Activated naive CD4-positive, alpha-beta T cell treated with anti-CD3 and anti-CD28 coated beads for 36 hours (primary cell): ENCODE measurements around the gene EEF1E1. TPM values are rescaled to one million over a fixed set of nuclear protein-coding genes. Genes with fewer than 3 reads are reported as not detected.

Experiments
- CTCF ChIA-PET: fragments of 350-600 bp; sonication (Branson Sonifier 250); formaldehyde crosslinking; loops from one replicate; lab custom pipeline; 2021; ENCODE audit warnings: antibody characterized with exemption; lab: Charles Lee
- DNase-seq: peaks from one replicate; pipeline ENCODE4 v3.0.0-alpha.2; 2020
- H3K27ac Mint-ChIP-seq: one replicate; pipeline ENCODE4 v1.8.0; 2021; ENCODE audit warnings: mild to moderate bottlenecking, mixed read lengths
- H3K27me3 Mint-ChIP-seq: one replicate; pipeline ENCODE4 v1.8.0; 2021; ENCODE audit warnings: low read depth, mixed read lengths
- H3K36me3 Mint-ChIP-seq: one replicate; pipeline ENCODE4 v1.8.0; 2021; ENCODE audit warnings: low read depth, mixed read lengths
- H3K4me1 Mint-ChIP-seq: one replicate; pipeline ENCODE4 v1.8.0; 2021; ENCODE audit warnings: low read depth, mixed read lengths
- H3K4me3 Mint-ChIP-seq: one replicate; pipeline ENCODE4 v1.8.0; 2021; ENCODE audit warnings: mild to moderate bottlenecking, moderate library complexity, mixed read lengths
- H3K9me3 Mint-ChIP-seq: one replicate; pipeline ENCODE4 v1.8.0; 2021; ENCODE audit warnings: mixed read lengths
- intact Hi-C: fragments of 100-400 bp; cut with micrococcal nuclease; formaldehyde crosslinking; loops from one replicate; pipeline ENCODE4 v1.15.1; 2023
- total RNA-seq, 2 experiments: library from RNA; stranded (reverse); gene quantifications; one replicate each; pipeline ENCODE4 v1.2.3, GENCODE V29; 2021

The EEF1E1 gene
- total RNA-seq, 2 experiments from 2014 or later = 65.2 to 71.2 TPM

GRCh38 chr6:8085053-8085511 is 17.3 kb downstream of the EEF1E1 start:
- H3K4me1 Mint-ChIP-seq = peaks cover 23% of the 10 kb centered on the region

GRCh38 chr6:8084586-8084985 is 17.8 kb downstream of the EEF1E1 start:
- H3K27ac Mint-ChIP-seq = no peak overlapping the region
- CTCF ChIA-PET = interaction anchor here (1.2 kb wide), 1 partner anchor 19 kb away, joined by 3 read pairs; no protein-coding TSS in a partner anchor
- peaks cover 60% of the 10 kb centered on the region for H3K36me3 Mint-ChIP-seq
- no peak overlapping the region for H3K4me3 Mint-ChIP-seq
- DNase-seq = no peak
- peaks cover 27% of the 10 kb centered on the region for H3K4me1 Mint-ChIP-seq
- H3K27me3 Mint-ChIP-seq = no peaks in the 10 kb centered on the region
- peaks cover 2% of the 10 kb centered on the region for H3K9me3 Mint-ChIP-seq
- intact Hi-C loops = no loop called here

More at GRCh38 chr6:8085053-8085511, 17.3 kb downstream of the EEF1E1 start:
- no peak for DNase-seq
- Mint-ChIP-seq H3K27me3 (no peaks in the 10 kb centered on the region), H3K36me3 (peaks cover 57% of the 10 kb centered on the region), H3K9me3 (peaks cover 2% of the 10 kb centered on the region), H3K4me3 (no peak overlapping the region), H3K27ac (no peak overlapping the region)
- CTCF ChIA-PET = interaction anchor here (1.2 kb wide), 1 partner anchor 20 kb away, joined by 3 read pairs; no protein-coding TSS in a partner anchor
- intact Hi-C loops = no loop called here

GRCh38 chr6:8082954-8083858 is 19.1 kb downstream of the EEF1E1 start:
- intact Hi-C loops = loop anchor here (1.0 to 2.0 kb wide), 2 partner anchors 18 to 19 kb away; partner anchors contain the start of gene BLOC1S5
- Mint-ChIP-seq H3K36me3 (peaks cover 50% of the 10 kb centered on the region), H3K27ac (peak overlapping the region; percentile 59), H3K9me3 (no peaks in the 10 kb centered on the region), H3K4me3 (no peak overlapping the region), H3K4me1 (peaks cover 30% of the 10 kb centered on the region), H3K27me3 (no peaks in the 10 kb centered on the region)
- CTCF ChIA-PET = no interaction called here
- DNase-seq = no peak

GRCh38 chr6:8082572-8082953 is 19.8 kb downstream of the EEF1E1 start:
- DNase-seq = no peak
- H3K36me3 Mint-ChIP-seq = peaks cover 45% of the 10 kb centered on the region
- H3K4me1 Mint-ChIP-seq = peaks cover 27% of the 10 kb centered on the region
- H3K27me3 Mint-ChIP-seq = no peaks in the 10 kb centered on the region
- intact Hi-C loops = loop anchor here (2.0 kb wide), 1 partner anchor 18 kb away; no protein-coding TSS in a partner anchor
- H3K4me3 Mint-ChIP-seq = no peak overlapping the region
- no peaks in the 10 kb centered on the region for H3K9me3 Mint-ChIP-seq
- CTCF ChIA-PET = no interaction called here
- H3K27ac Mint-ChIP-seq = no peak overlapping the region

- Mint-ChIP-seq H3K4me1 (peaks cover 29% of the 10 kb centered on the region), H3K27ac (no peak overlapping the region), H3K27me3 (no peaks in the 10 kb centered on the region), H3K4me3 (no peak overlapping the region), H3K36me3 (peaks cover 30% of the 10 kb centered on the region), H3K9me3 (no peaks in the 10 kb centered on the region)
- intact Hi-C loops = no loop called here
- CTCF ChIA-PET = no interaction called here
- no peak for DNase-seq
These were observed 21.8 kb downstream of the EEF1E1 start for GRCh38 chr6:8080362-8081151.

GRCh38 chr6:8079126-8079525 is 23.2 kb downstream of the EEF1E1 start:
- no peak for DNase-seq
- Mint-ChIP-seq H3K4me1 (peaks cover 29% of the 10 kb centered on the region), H3K27me3 (no peaks in the 10 kb centered on the region), H3K36me3 (peaks cover 30% of the 10 kb centered on the region), H3K4me3 (no peak overlapping the region), H3K27ac (no peak overlapping the region), H3K9me3 (no peaks in the 10 kb centered on the region)
- intact Hi-C loops = no loop called here
- CTCF ChIA-PET = interaction anchor here (0.6 kb wide), 1 partner anchor 15 kb away, joined by 3 read pairs; the partner anchor contains the start of gene BLOC1S5

- Mint-ChIP-seq H3K4me1 (peaks cover 22% of the 10 kb centered on the region), H3K36me3 (peaks cover 27% of the 10 kb centered on the region)
These were observed 24.4 kb downstream of the EEF1E1 start for GRCh38 chr6:8077991-8078390.

GRCh38 chr6:8075704-8076103 is 26.6 kb downstream of the EEF1E1 start:
- peaks cover 20% of the 10 kb centered on the region for H3K4me1 Mint-ChIP-seq
- CTCF ChIA-PET = no interaction called here
- H3K4me3 Mint-ChIP-seq = no peak overlapping the region
- H3K9me3 Mint-ChIP-seq = no peaks in the 10 kb centered on the region
- H3K36me3 Mint-ChIP-seq = peaks cover 16% of the 10 kb centered on the region
- no peak for DNase-seq
- intact Hi-C loops = no loop called here
- no peak overlapping the region for H3K27ac Mint-ChIP-seq
- no peaks in the 10 kb centered on the region for H3K27me3 Mint-ChIP-seq

More at GRCh38 chr6:8077991-8078390, 24.4 kb downstream of the EEF1E1 start:
- Mint-ChIP-seq H3K4me3 (no peak overlapping the region), H3K9me3 (no peaks in the 10 kb centered on the region), H3K27me3 (no peaks in the 10 kb centered on the region), H3K27ac (no peak overlapping the region)
- CTCF ChIA-PET = no interaction called here
- DNase-seq = no peak
- intact Hi-C loops = no loop called here

- DNase-seq = no peak
- intact Hi-C loops = no loop called here
- Mint-ChIP-seq H3K27me3 (no peaks in the 10 kb centered on the region), H3K36me3 (peaks cover 13% of the 10 kb centered on the region), H3K9me3 (no peaks in the 10 kb centered on the region), H3K4me3 (no peak overlapping the region), H3K4me1 (peaks cover 17% of the 10 kb centered on the region), H3K27ac (no peak overlapping the region)
- CTCF ChIA-PET = interaction anchor here (1.3 kb wide), 1 partner anchor 9 kb away, joined by 3 read pairs; no protein-coding TSS in a partner anchor
These were observed 27.2 kb downstream of the EEF1E1 start for GRCh38 chr6:8075185-8075584.

- intact Hi-C loops = no loop called here
- H3K4me1 Mint-ChIP-seq = peaks cover 13% of the 10 kb centered on the region
- H3K27me3 Mint-ChIP-seq = no peaks in the 10 kb centered on the region
- H3K4me3 Mint-ChIP-seq = no peak overlapping the region
- H3K36me3 Mint-ChIP-seq = peaks cover 8% of the 10 kb centered on the region
- no peaks in the 10 kb centered on the region for H3K9me3 Mint-ChIP-seq
- no peak for DNase-seq
- CTCF ChIA-PET = interaction anchor here (1.1 to 1.3 kb wide), 2 partner anchors 8 to 10 kb away, joined by 3 read pairs; partner anchors contain the start of gene BLOC1S5
- H3K27ac Mint-ChIP-seq = no peak overlapping the region
These were observed 28.1 kb downstream of the EEF1E1 start for GRCh38 chr6:8074213-8074612.

- Mint-ChIP-seq H3K4me1 (peaks cover 13% of the 10 kb centered on the region), H3K36me3 (peaks cover 8% of the 10 kb centered on the region), H3K27ac (no peak overlapping the region), H3K27me3 (no peaks in the 10 kb centered on the region), H3K9me3 (no peaks in the 10 kb centered on the region), H3K4me3 (no peak overlapping the region)
- DNase-seq = no peak
- CTCF ChIA-PET = interaction anchor here (1.1 kb wide), 1 partner anchor 10 kb away, joined by 3 read pairs; the partner anchor contains the start of gene BLOC1S5
- intact Hi-C loops = no loop called here
These were observed 28.6 kb downstream of the EEF1E1 start for GRCh38 chr6:8073758-8074157.

GRCh38 chr6:8070718-8071117 is 31.6 kb downstream of the EEF1E1 start:
- Mint-ChIP-seq H3K27ac (no peak overlapping the region), H3K36me3 (no peaks in the 10 kb centered on the region), H3K27me3 (no peaks in the 10 kb centered on the region), H3K4me3 (no peak overlapping the region), H3K9me3 (no peaks in the 10 kb centered on the region), H3K4me1 (peaks cover 5% of the 10 kb centered on the region)
- intact Hi-C loops = no loop called here
- CTCF ChIA-PET = no interaction called here
- no peak for DNase-seq
